Measurements from ENCODE around the gene CTRB2. TPM values are rescaled to one million over a fixed set of nuclear protein-coding genes. Genes with fewer than 3 reads are reported as not detected.

CTRB2 gene
- total and polyA plus RNA-seq, 2 donors from 2014 or later, result not detected

DNA sequence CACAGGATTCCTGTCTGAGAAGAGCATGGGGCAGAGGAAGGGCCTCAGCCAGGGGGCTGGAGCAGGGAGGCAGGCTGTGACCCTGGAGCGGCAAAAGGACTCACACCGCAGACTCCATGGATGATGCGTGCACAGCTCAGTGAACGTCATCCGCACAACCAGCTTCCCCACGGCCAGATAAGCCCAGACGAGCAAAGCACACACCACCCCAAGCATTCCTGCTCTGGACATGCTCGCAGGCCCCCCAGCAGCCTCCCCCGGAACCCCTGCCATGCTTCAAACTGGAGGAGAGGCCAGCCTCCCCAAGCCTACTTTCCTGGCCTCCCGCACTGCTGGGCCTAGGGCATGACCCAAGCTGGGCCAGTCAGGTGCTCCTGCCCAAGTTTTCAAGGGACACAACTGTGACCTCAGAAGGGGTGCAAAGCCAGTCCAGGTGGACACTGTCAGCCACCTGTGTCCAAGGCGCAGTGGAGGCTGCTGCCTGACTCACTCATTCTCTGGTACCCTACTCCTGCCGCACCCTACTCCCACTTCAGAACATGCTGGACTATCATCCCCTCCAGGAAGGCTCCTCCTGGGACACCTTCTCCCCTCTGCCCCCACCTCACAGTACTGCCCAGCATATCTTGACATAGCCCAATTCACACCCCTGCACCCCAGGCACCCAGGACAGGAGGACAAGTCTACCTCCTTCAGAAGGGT is 39.7 kb upstream of the CTRB2 start:
- intact Hi-C loops (cut with DNase I), result no loop called here
- H3K4me3 ChIP-seq (ENCODE audit: low read length in 3 of 3), result no peak overlapping the region
- no peak for FAIRE-seq

DNA sequence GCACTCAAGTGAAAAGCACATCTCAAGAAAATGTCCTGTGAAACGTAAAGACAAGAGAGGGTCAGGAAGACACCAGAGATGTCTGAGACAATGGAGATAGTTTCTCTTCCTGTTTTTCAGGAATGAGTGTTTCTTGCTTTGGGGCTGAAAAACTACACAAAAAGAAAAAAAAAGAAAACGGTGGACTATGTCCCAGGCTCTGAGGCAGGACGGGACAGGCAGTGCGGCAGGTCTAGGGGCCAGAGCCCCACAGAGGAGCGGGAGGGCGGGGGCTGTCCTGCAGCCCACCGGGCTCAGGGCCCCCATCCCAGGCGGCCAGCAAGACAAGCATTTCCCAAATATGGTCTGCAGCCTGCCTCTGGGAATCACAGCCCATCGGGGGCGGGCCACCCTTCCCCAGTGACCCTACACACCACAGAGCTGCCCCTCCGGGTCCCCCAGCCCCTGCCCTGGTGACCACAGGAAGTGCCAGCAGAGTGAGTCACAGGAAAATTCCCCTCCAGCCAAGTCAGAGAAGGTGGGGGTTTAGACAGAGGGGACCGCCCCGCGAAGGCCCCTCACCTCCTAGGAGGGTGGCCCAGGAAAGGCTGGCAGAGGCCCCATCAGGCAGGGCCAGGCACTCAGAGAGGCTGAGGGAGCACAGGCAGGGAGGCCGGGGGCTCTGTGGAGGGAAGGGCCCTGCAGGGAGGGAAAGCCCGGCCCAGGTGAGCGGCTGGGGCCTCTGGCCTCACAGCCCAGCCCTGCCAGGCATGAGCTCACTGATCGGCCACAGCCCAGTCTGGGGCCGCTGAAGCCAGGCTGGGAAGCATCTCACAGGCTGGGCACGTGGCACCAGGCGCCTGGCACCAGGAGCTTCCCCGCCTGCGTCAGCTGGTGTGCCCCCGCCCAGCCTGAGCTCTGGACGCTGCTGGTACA is 38.1 kb upstream of the CTRB2 start:
- Histone ChIP-seq H3K27me3 (ENCODE audit: control insufficient read depth, insufficient read depth, low read length) (no peaks in the 10 kb centered on the region), H3K4me1 (ENCODE audit: control insufficient read depth in 2 of 3, insufficient read depth in 2 of 3, low read depth in 1 of 3, low read length in 3 of 3) (peaks cover 0 to 66% (median 58%) of the 10 kb centered on the region in 3 donors), H3K9me3 (ENCODE audit: control insufficient read depth in 2 of 3, insufficient read depth in 1 of 3, low read length in 3 of 3) (no peaks in the 10 kb centered on the region), H3K9ac (ENCODE audit: low read length in 3 of 3) (peak overlapping the region in 1 of 3 donors; percentile 84), H3K4me3 (ENCODE audit: low read length in 3 of 3) (peak overlapping the region in 1 of 3 donors; percentile 15), H3K27ac (ENCODE audit: low read depth in 2 of 2, low read length in 2 of 2) (peak overlapping the region; percentile 93 to 97), H3K36me3 (ENCODE audit: control insufficient read depth in 2 of 3, insufficient read depth in 3 of 3, low read length in 3 of 3) (peaks cover 5 to 27% (median 16%) of the 10 kb centered on the region in 3 donors)
- TF ChIP-seq, protein P1, sequence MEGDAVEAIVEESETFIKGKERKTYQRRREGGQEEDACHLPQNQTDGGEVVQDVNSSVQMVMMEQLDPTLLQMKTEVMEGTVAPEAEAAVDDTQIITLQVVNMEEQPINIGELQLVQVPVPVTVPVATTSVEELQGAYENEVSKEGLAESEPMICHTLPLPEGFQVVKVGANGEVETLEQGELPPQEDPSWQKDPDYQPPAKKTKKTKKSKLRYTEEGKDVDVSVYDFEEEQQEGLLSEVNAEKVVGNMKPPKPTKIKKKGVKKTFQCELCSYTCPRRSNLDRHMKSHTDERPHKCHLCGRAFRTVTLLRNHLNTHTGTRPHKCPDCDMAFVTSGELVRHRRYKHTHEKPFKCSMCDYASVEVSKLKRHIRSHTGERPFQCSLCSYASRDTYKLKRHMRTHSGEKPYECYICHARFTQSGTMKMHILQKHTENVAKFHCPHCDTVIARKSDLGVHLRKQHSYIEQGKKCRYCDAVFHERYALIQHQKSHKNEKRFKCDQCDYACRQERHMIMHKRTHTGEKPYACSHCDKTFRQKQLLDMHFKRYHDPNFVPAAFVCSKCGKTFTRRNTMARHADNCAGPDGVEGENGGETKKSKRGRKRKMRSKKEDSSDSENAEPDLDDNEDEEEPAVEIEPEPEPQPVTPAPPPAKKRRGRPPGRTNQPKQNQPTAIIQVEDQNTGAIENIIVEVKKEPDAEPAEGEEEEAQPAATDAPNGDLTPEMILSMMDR (IDR thresholded peaks at IDR 0.05; ENCODE audit: borderline replicate concordance, extremely low read depth, insufficient read depth), result no peak
- DNase-seq (peak; percentile 75 to 95 (median 82)), FAIRE-seq (no peak)
- intact Hi-C loops (cut with DNase I), result no loop called here

More for the DNA sequence above, 39.7 kb upstream of the CTRB2 start:
- Histone ChIP-seq H3K9ac (ENCODE audit: low read length in 3 of 3) (peak overlapping the region in 2 of 3 donors; percentile 28 to 84), H3K4me1 (ENCODE audit: control insufficient read depth in 2 of 3, insufficient read depth in 2 of 3, low read depth in 1 of 3, low read length in 3 of 3) (peaks cover 0 to 62% (median 58%) of the 10 kb centered on the region in 3 donors), H3K27ac (ENCODE audit: low read depth in 2 of 2, low read length in 2 of 2) (peak overlapping the region; percentile 93 to 97), H3K36me3 (ENCODE audit: control insufficient read depth in 2 of 3, insufficient read depth in 3 of 3, low read length in 3 of 3) (peaks cover 0 to 12% (median 7%) of the 10 kb centered on the region in 3 donors), H3K27me3 (ENCODE audit: control insufficient read depth, insufficient read depth, low read length) (no peaks in the 10 kb centered on the region), H3K9me3 (ENCODE audit: control insufficient read depth in 2 of 3, insufficient read depth in 1 of 3, low read length in 3 of 3) (no peaks in the 10 kb centered on the region)
- no peak for DNase-seq
- TF ChIP-seq, protein P1 (IDR thresholded peaks at IDR 0.05; ENCODE audit: borderline replicate concordance, extremely low read depth, insufficient read depth), result no peak

DNA sequence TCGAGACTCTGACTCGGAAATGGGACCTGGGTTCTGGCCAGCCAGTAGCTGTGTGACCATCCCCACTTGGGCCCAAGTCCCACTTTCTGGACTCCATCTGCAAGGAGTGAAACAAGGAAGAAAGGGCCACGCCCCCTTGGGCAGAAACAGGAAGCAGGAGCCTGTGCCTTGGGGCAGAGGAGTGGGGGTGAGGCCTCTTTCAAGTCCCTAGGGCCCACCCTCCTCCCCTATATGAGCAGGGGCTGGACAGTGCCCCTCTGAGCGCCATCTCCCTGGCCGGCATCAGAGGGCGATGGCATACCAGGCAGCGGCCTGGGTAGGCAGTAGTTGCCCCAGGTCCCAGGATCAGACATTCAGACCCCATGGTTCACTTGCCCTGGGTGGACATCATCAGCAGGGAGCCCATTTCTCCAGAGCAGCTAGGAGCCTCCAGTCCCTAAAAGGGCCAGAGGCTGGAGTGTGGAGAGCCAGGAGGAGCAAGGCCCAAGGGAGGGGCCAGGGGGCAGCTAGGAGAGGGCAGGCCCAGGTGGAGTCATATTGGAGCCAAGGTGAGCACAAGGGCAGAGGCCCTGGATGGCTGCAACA is 37.4 kb upstream of the CTRB2 start:
- FAIRE-seq (no peak), DNase-seq (peak in 1 of 5 donors; percentile 89)
- intact Hi-C loops (cut with DNase I), result no loop called here
- Histone ChIP-seq H3K36me3 (ENCODE audit: control insufficient read depth in 2 of 3, insufficient read depth in 3 of 3, low read length in 3 of 3) (peaks cover 5 to 30% (median 16%) of the 10 kb centered on the region in 3 donors), H3K9me3 (ENCODE audit: control insufficient read depth in 2 of 3, insufficient read depth in 1 of 3, low read length in 3 of 3) (no peaks in the 10 kb centered on the region), H3K27me3 (ENCODE audit: control insufficient read depth, insufficient read depth, low read length) (no peaks in the 10 kb centered on the region), H3K27ac (ENCODE audit: low read depth in 2 of 2, low read length in 2 of 2) (peak overlapping the region; percentile 93 to 97), H3K9ac (ENCODE audit: low read length in 3 of 3) (peak overlapping the region in 1 of 3 donors; percentile 84), H3K4me3 (ENCODE audit: low read length in 3 of 3) (peak overlapping the region in 1 of 3 donors; percentile 15), H3K4me1 (ENCODE audit: control insufficient read depth in 2 of 3, insufficient read depth in 2 of 3, low read depth in 1 of 3, low read length in 3 of 3) (peaks cover 0 to 67% (median 53%) of the 10 kb centered on the region in 3 donors)
- TF ChIP-seq, protein P1 (IDR thresholded peaks at IDR 0.05; ENCODE audit: borderline replicate concordance, extremely low read depth, insufficient read depth), result no peak

Measured in kidney (tissue), 14 donors.